K562 (cell line): Measurements from ENCODE around the gene SYNE2. TPM values are rescaled to one million over a fixed set of nuclear protein-coding genes. Genes with fewer than 3 reads are reported as not detected.

ENCODE experiments used
- ATAC-seq: fragments of 200-7000 bp; cut with Tn5 transposase; 3 replicates; pipeline ENCODE4 v1.9.1; 2020; ENCODE audit warnings: moderate library complexity
- BruUV-seq: library from RNA; stranded (reverse); fragments of 400-500 nt; replicated peaks from 2 replicates; lab custom pipeline; 2021; lab: Mats Ljungman, UMichigan
- CTCF ChIA-PET: fragments of 300-600 bp; formaldehyde crosslinking; extraction: SDS; loops from one replicate; lab custom pipeline; 2021; ENCODE audit warnings: low intra/inter-chr PET ratio; lab: Yijun Ruan, JAX
- POLR2A ChIA-PET: fragments of 300-600, 350-650 bp; sonication (Branson Sonifier 250); formaldehyde crosslinking; extraction: SDS; loops from one replicate; lab custom pipeline; 2021; ENCODE audit warnings: antibody characterized with exemption, inconsistent platforms; lab: Yijun Ruan, JAX
- DNase-seq, 4 experiments: peaks; one replicate each; pipeline versions ENCODE4 v3.0.0 to v3.0.0-alpha.2; 2011 to 2018; ENCODE audit warnings: low spot score in 3 of 4, mixed read lengths in 3 of 4; ENCODE audit errors: extremely low read depth in 1 of 4
- FAIRE-seq: peaks from 2 replicates; lab custom pipeline; 2011; peaks lifted over from hg19 to GRCh38; lab: Jason Lieb, UNC
- H2AFZ ChIP-seq: 2 replicates; pipeline ENCODE4 v1.6.0; 2011; ENCODE audit warnings: low read depth, low read length, control low read depth, inconsistent platforms
- H3K27ac ChIP-seq: fragments of 200-600 bp; 3 replicates; pipeline ENCODE4 v1.8.0; 2011; ENCODE audit warnings: low read depth, mild to moderate bottlenecking, control low read depth, inconsistent platforms, low read length, moderate library complexity, mixed read lengths; ENCODE audit errors: extremely low read depth
- H3K27me3 ChIP-seq, 2 experiments: fragments of 300-600 bp in 1 of 2; 2 replicates in 1 of 2; 3 replicates in 1 of 2; pipeline versions ENCODE4 v1.6.0 to v1.8.0; 2011; ENCODE audit warnings: inconsistent platforms in 2 of 2, low read length in 2 of 2, mild to moderate bottlenecking in 1 of 2, mixed read lengths in 1 of 2, moderate library complexity in 1 of 2; ENCODE audit not compliant: control insufficient read depth in 2 of 2, insufficient read depth in 2 of 2
- H3K36me3 ChIP-seq: fragments of 300-600 bp; 3 replicates; pipeline ENCODE4 v1.8.0; 2011; ENCODE audit warnings: mild to moderate bottlenecking, low read length, inconsistent platforms; ENCODE audit not compliant: control insufficient read depth, insufficient read depth
- H3K4me1 ChIP-seq, 2 experiments: fragments of 200-600 bp in 1 of 2; replicated peaks in 1 of 2; 2 replicates in 1 of 2; 3 replicates in 1 of 2; pipeline versions ENCODE4 v1.5.1 to v1.8.0; 2011; ENCODE audit warnings: inconsistent platforms in 2 of 2, low read length in 2 of 2, mild to moderate bottlenecking in 1 of 2, mixed read lengths in 1 of 2, moderate library complexity in 1 of 2; ENCODE audit not compliant: control insufficient read depth in 2 of 2, insufficient read depth in 2 of 2
- H3K4me2 ChIP-seq: 2 replicates; pipeline ENCODE4 v1.6.1; 2011; ENCODE audit warnings: low read length, control low read depth, inconsistent platforms, mixed read lengths; ENCODE audit not compliant: insufficient read depth
- H3K4me3 ChIP-seq: fragments of 200-600 bp; sonication (generic), shearing (Covaris generic); 2 replicates; pipeline ENCODE4 v1.5.1; 2016; ENCODE audit warnings: control low read depth, inconsistent platforms
- H3K79me2 ChIP-seq: fragments of 200-600 bp; 3 replicates; pipeline ENCODE4 v1.8.0; 2011; ENCODE audit warnings: low read length, inconsistent platforms; ENCODE audit not compliant: control insufficient read depth, insufficient read depth
- H3K9ac ChIP-seq, 2 experiments: 2 replicates each; pipeline versions ENCODE4 v1.6.0 to v1.6.1; 2011; ENCODE audit warnings: low read depth in 2 of 2, low read length in 2 of 2, control low read depth in 1 of 2, inconsistent platforms in 1 of 2, mild to moderate bottlenecking in 1 of 2, mixed read lengths in 1 of 2; ENCODE audit not compliant: insufficient read depth in 1 of 2
- H3K9me1 ChIP-seq: one replicate; pipeline ENCODE4 v1.6.0; 2011; ENCODE audit warnings: inconsistent platforms, mild to moderate bottlenecking, low read length, moderate library complexity; ENCODE audit not compliant: control insufficient read depth, insufficient read depth
- H3K9me3 ChIP-seq: replicated peaks from 2 replicates; pipeline ENCODE4 v1.5.1; 2011; ENCODE audit warnings: low read depth, low read length, inconsistent platforms; ENCODE audit not compliant: control insufficient read depth, insufficient read depth
- H4K20me1 ChIP-seq: replicated peaks from 2 replicates; pipeline ENCODE4 v1.6.1; 2011; ENCODE audit warnings: low read length, inconsistent platforms, mixed read lengths; ENCODE audit not compliant: control insufficient read depth, insufficient read depth
- MEF2D ChIP-seq: conservative IDR thresholded peaks from 2 replicates; pipeline ENCODE4 v1.6.1; 2016; ENCODE audit warnings: low read depth, missing genetic modification characterization, missing compliant biosample characterization
- MTA1 ChIP-seq: fragments of 450-650 bp; IDR thresholded peaks from 2 replicates; pipeline ENCODE4 v1.6.1; 2017; ENCODE audit warnings: borderline replicate concordance
- PML ChIP-seq: IDR thresholded peaks from 2 replicates; pipeline ENCODE4 v1.6.1; 2012; ENCODE audit warnings: low read length, inconsistent platforms
- RBM25 ChIP-seq: fragments of 200-400 bp; formaldehyde crosslinking; IDR thresholded peaks from 2 replicates; pipeline ENCODE4 v1.6.1; 2018; ENCODE audit warnings: low read length, low read depth, moderate library complexity; ENCODE audit not compliant: severe bottlenecking
- TRIM25 ChIP-seq: fragments of 450-650 bp; IDR thresholded peaks from 2 replicates; pipeline ENCODE4 v1.7.0; 2016; ENCODE audit warnings: borderline replicate concordance
- ZBTB11 ChIP-seq, 3 experiments: fragments of 200-800 bp in 1 of 3; fragments of 250-450 bp in 1 of 3; fragments of 450-650 bp in 1 of 3; sonication (Bioruptor Pico) in 1 of 3; sonication (Bioruptor generic) in 1 of 3; formaldehyde crosslinking in 1 of 3; IDR thresholded peaks; 2 replicates each; pipeline versions ENCODE4 v1.6.1 to v1.8.0; 2016 to 2022; ENCODE audit warnings: mild to moderate bottlenecking in 2 of 3, missing genetic modification characterization in 2 of 3, missing compliant biosample characterization in 1 of 3, moderate library complexity in 1 of 3
- ZBTB33 ChIP-seq: sonication (generic); formaldehyde crosslinking; IDR thresholded peaks from 2 replicates; pipeline ENCODE4 v1.8.1; 2023; ENCODE audit warnings: mild to moderate bottlenecking, missing genetic modification reagents
- ZC3H11A ChIP-seq: IDR thresholded peaks from 2 replicates; pipeline ENCODE4 v1.6.1; 2012; ENCODE audit warnings: low read depth, low read length, improper control_type of control experiment
- ZNF184 ChIP-seq: sonication (generic); formaldehyde crosslinking; IDR thresholded peaks from 2 replicates; pipeline ENCODE4 v1.5.0; 2020; ENCODE audit warnings: missing genetic modification reagents
- ZNF778 ChIP-seq: fragments of 450-650 bp; formaldehyde crosslinking; IDR thresholded peaks from 2 replicates; pipeline ENCODE4 v1.4.0; 2020; ENCODE audit warnings: mild to moderate bottlenecking, moderate library complexity
- in situ Hi-C: fragments of 300-500 bp; cut with MboI; formaldehyde crosslinking; loops from 4 replicates; pipeline ENCODE4 v1.15.0; 2018; ENCODE audit warnings: inconsistent platforms, mixed read lengths
- intact Hi-C: fragments of 100-400 bp; cut with micrococcal nuclease; formaldehyde crosslinking; loops from 2 replicates; pipeline ENCODE4 v1.14.2; 2022
- polyA plus RNA-seq, 8 experiments: library from polyadenylated mRNA; depleted of rRNA in 4 of 8; stranded (reverse) in 5 of 8; unstranded in 3 of 8; fragments of >200 nt; fragmentation: Nextera tagmentation in 2 of 8; fragmentation: Illumina TruSeq in 1 of 8; extraction: Ambion mirVana in 2 of 8; extraction: Trizol in 1 of 8; gene quantifications; 2 replicates each; pipeline versions ENCODE4 v1.2.1 to v1.2.3, GENCODE V29; 2011 to 2014; ENCODE audit warnings: inconsistent platforms in 1 of 8, missing spikeins in 1 of 8
- total RNA-seq, 7 experiments: library from RNA; depleted of rRNA in 6 of 7; stranded (reverse); fragments of >200 nt in 6 of 7; fragmentation: Illumina TruSeq in 2 of 7; extraction: Trizol in 2 of 7; gene quantifications; 2 replicates each; pipeline versions ENCODE4 v1.2.1 to v1.2.3, GENCODE V29; 2011 to 2021; ENCODE audit warnings: low replicate concordance in 1 of 7
- TF ChIP-seq, protein P1 (sequence below), 2 experiments: IDR thresholded peaks in 1 of 2; conservative IDR thresholded peaks in 1 of 2; 2 replicates each; pipeline ENCODE4 v1.6.1; 2016; ENCODE audit warnings: low read depth in 2 of 2, mild to moderate bottlenecking in 1 of 2, missing compliant biosample characterization in 1 of 2, missing genetic modification characterization in 1 of 2, moderate library complexity in 1 of 2

The SYNE2 gene
- total and polyA plus RNA-seq, 9 of the 15 experiments (the other 6 are each of a cell fraction or from before 2014, with no cell fraction given), result 0.06 to 0.53 (median 0.11) TPM

GRCh38 chr14:64119500-64119899 lies 266.7 kb downstream of the SYNE2 start (continued):
- TF ChIP-seq ZBTB33 (CRISPR knock-in tag) (no peak), RBM25 (no peak), ZC3H11A (no peak), MEF2D (tag) (no peak), ZNF184 (no peak)
- TF ChIP-seq, protein P1, sequence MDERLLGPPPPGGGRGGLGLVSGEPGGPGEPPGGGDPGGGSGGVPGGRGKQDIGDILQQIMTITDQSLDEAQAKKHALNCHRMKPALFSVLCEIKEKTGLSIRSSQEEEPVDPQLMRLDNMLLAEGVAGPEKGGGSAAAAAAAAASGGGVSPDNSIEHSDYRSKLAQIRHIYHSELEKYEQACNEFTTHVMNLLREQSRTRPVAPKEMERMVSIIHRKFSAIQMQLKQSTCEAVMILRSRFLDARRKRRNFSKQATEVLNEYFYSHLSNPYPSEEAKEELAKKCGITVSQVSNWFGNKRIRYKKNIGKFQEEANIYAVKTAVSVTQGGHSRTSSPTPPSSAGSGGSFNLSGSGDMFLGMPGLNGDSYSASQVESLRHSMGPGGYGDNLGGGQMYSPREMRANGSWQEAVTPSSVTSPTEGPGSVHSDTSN (CRISPR knock-in tag; IDR thresholded peaks at IDR 0.05; ENCODE audit: low read depth), result no peak
- TF ChIP-seq, protein P1 (tag; conservative IDR thresholded peaks at IDR 0.05; ENCODE audit: low read depth), result no peak
- TF ChIP-seq, all 486 proteins: peak for 0

- in situ Hi-C loops (no loop called here), intact Hi-C loops (no loop called here)
- Histone ChIP-seq H3K27ac (no peak overlapping the region), H3K9ac (no peak overlapping the region), H3K9me1 (no peaks in the 10 kb centered on the region), H3K36me3 (no peaks in the 10 kb centered on the region), H3K4me1 (no peaks in the 10 kb centered on the region), H4K20me1 (no peaks in the 10 kb centered on the region), H2AFZ (no peak overlapping the region), H3K27me3 (peaks cover 0 to 5% of the 10 kb centered on the region in 2 experiments; a peak in 1 of 5 replicates), H3K79me2 (no peaks in the 10 kb centered on the region), H3K4me2 (no peak overlapping the region), H3K9me3 (no peaks in the 10 kb centered on the region), H3K4me3 (no peak overlapping the region)
- ATAC-seq (no peak), FAIRE-seq (no peak), DNase-seq (no peak)
- CTCF ChIA-PET, result no interaction called here
- no TSS peak for BruUV-seq
- POLR2A ChIA-PET, result no interaction called here
- TF ChIP-seq ZBTB11 (CRISPR knock-in tag; IDR thresholded peaks at IDR 0.05), result no peak
- TF ChIP-seq TRIM25, result no peak
- no peak for TF ChIP-seq ZNF778 (CRISPR knock-in tag)
- no peak for TF ChIP-seq PML
- no peak for TF ChIP-seq MTA1
These were observed 267.2 kb downstream of the SYNE2 start for GRCh38 chr14:64119980-64120379.
